Measurements from ENCODE around the gene INHBA. TPM values are rescaled to one million over a fixed set of nuclear protein-coding genes. Genes with fewer than 3 reads are reported as not detected.

Gene INHBA
- total RNA-seq, 1 experiment from 2014 or later: 55.3 TPM

- Histone ChIP-seq H3K9me3 (ENCODE audit: low read length) (no peaks in the 10 kb centered on the region), H3F3A (ENCODE audit: low read length, unreplicated experiment) (no peaks in the 10 kb centered on the region), H3K9me2 (replicated peaks; ENCODE audit: low read length) (no peaks in the 10 kb centered on the region), H3K27ac (ENCODE audit: low read length) (no peak overlapping the region), H3K79me2 (ENCODE audit: low read length) (no peaks in the 10 kb centered on the region), H3K9ac (ENCODE audit: low read length) (no peak overlapping the region), H3K36me3 (ENCODE audit: low read depth, low read length) (no peaks in the 10 kb centered on the region), H3K27me3 (ENCODE audit: low read length) (no peaks in the 10 kb centered on the region), H3K4me3 (ENCODE audit: low read length) (no peak overlapping the region), H3K4me2 (ENCODE audit: low read length) (no peak overlapping the region), H4K20me1 (ENCODE audit: low read length) (no peaks in the 10 kb centered on the region), H2AFZ (ENCODE audit: low read length) (no peak overlapping the region), H3K4me1 (ENCODE audit: insufficient read depth, low read length) (no peaks in the 10 kb centered on the region)
- POLR2A ChIA-PET (ENCODE audit: unreplicated experiment): no interaction called here
- no TSS peak for BruUV-seq (replicated peaks)
- no peak for DNase-seq
- CTCF ChIA-PET: no interaction called here
- no peak for ATAC-seq
- TF ChIP-seq EZH2phosphoT487 (IDR thresholded peaks at IDR 0.05; ENCODE audit: borderline replicate concordance, low read length) (no peak), CTCF (conservative IDR thresholded peaks at IDR 0.05; ENCODE audit: low read depth, low read length) (no peak), EZH2 (IDR thresholded peaks at IDR 0.05; ENCODE audit: low read length, unreplicated experiment) (no peak)
- intact Hi-C loops (cut with micrococcal nuclease): no loop called here
These were observed 50.6 kb downstream of the INHBA start for GRCh38 chr7:41652267-41652666.

- H3K27ac ChIP-seq (ENCODE audit: low read length): no peak overlapping the region
- TF ChIP-seq CTCF (conservative IDR thresholded peaks at IDR 0.05; ENCODE audit: low read depth, low read length): no peak
- no peak for TF ChIP-seq EZH2 (IDR thresholded peaks at IDR 0.05; ENCODE audit: low read length, unreplicated experiment)
- TF ChIP-seq EZH2phosphoT487 (IDR thresholded peaks at IDR 0.05; ENCODE audit: borderline replicate concordance, low read length): no peak
- ATAC-seq (no peak), DNase-seq (no peak)
- H3K4me1 ChIP-seq (ENCODE audit: insufficient read depth, low read length): no peaks in the 10 kb centered on the region
- no peaks in the 10 kb centered on the region for H4K20me1 ChIP-seq (ENCODE audit: low read length)
- intact Hi-C loops (cut with micrococcal nuclease): no loop called here
- no peaks in the 10 kb centered on the region for H3F3A ChIP-seq (ENCODE audit: low read length, unreplicated experiment)
- no peaks in the 10 kb centered on the region for H3K79me2 ChIP-seq (ENCODE audit: low read length)
- H3K27me3 ChIP-seq (ENCODE audit: low read length): no peaks in the 10 kb centered on the region
- BruUV-seq (replicated peaks): no TSS peak
- CTCF ChIA-PET: no interaction called here
- H3K4me2 ChIP-seq (ENCODE audit: low read length): no peak overlapping the region
- H2AFZ ChIP-seq (ENCODE audit: low read length): no peak overlapping the region
- no peaks in the 10 kb centered on the region for H3K9me2 ChIP-seq (replicated peaks; ENCODE audit: low read length)
- no peaks in the 10 kb centered on the region for H3K36me3 ChIP-seq (ENCODE audit: low read depth, low read length)
- H3K4me3 ChIP-seq (ENCODE audit: low read length): no peak overlapping the region
- POLR2A ChIA-PET (ENCODE audit: unreplicated experiment): no interaction called here
- H3K9ac ChIP-seq (ENCODE audit: low read length): no peak overlapping the region
- H3K9me3 ChIP-seq (ENCODE audit: low read length): no peaks in the 10 kb centered on the region
These were observed 54.4 kb downstream of the INHBA start for GRCh38 chr7:41648501-41648900.

- H3F3A ChIP-seq (ENCODE audit: low read length, unreplicated experiment): no peaks in the 10 kb centered on the region
- H3K4me3 ChIP-seq (ENCODE audit: low read length): no peak overlapping the region
- H3K27me3 ChIP-seq (ENCODE audit: low read length): no peaks in the 10 kb centered on the region
- ATAC-seq (no peak), DNase-seq (no peak)
- no peak overlapping the region for H2AFZ ChIP-seq (ENCODE audit: low read length)
- no peaks in the 10 kb centered on the region for H3K79me2 ChIP-seq (ENCODE audit: low read length)
- intact Hi-C loops (cut with micrococcal nuclease): no loop called here
- no peak for TF ChIP-seq CTCF (conservative IDR thresholded peaks at IDR 0.05; ENCODE audit: low read depth, low read length)
- no peak for TF ChIP-seq EZH2 (IDR thresholded peaks at IDR 0.05; ENCODE audit: low read length, unreplicated experiment)
- no peak for TF ChIP-seq EZH2phosphoT487 (IDR thresholded peaks at IDR 0.05; ENCODE audit: borderline replicate concordance, low read length)
- no peaks in the 10 kb centered on the region for H3K9me2 ChIP-seq (replicated peaks; ENCODE audit: low read length)
- no peaks in the 10 kb centered on the region for H4K20me1 ChIP-seq (ENCODE audit: low read length)
- H3K4me1 ChIP-seq (ENCODE audit: insufficient read depth, low read length): no peaks in the 10 kb centered on the region
- H3K9ac ChIP-seq (ENCODE audit: low read length): no peak overlapping the region
- BruUV-seq (replicated peaks): no TSS peak
- no peak overlapping the region for H3K4me2 ChIP-seq (ENCODE audit: low read length)
- CTCF ChIA-PET: no interaction called here
- no peaks in the 10 kb centered on the region for H3K36me3 ChIP-seq (ENCODE audit: low read depth, low read length)
- POLR2A ChIA-PET (ENCODE audit: unreplicated experiment): no interaction called here
- H3K9me3 ChIP-seq (ENCODE audit: low read length): no peaks in the 10 kb centered on the region
- H3K27ac ChIP-seq (ENCODE audit: low read length): no peak overlapping the region
These were observed 59.3 kb downstream of the INHBA start for GRCh38 chr7:41643616-41644015.
